ENCODE results near the gene PRKCD.

Gene PRKCD

DNA sequence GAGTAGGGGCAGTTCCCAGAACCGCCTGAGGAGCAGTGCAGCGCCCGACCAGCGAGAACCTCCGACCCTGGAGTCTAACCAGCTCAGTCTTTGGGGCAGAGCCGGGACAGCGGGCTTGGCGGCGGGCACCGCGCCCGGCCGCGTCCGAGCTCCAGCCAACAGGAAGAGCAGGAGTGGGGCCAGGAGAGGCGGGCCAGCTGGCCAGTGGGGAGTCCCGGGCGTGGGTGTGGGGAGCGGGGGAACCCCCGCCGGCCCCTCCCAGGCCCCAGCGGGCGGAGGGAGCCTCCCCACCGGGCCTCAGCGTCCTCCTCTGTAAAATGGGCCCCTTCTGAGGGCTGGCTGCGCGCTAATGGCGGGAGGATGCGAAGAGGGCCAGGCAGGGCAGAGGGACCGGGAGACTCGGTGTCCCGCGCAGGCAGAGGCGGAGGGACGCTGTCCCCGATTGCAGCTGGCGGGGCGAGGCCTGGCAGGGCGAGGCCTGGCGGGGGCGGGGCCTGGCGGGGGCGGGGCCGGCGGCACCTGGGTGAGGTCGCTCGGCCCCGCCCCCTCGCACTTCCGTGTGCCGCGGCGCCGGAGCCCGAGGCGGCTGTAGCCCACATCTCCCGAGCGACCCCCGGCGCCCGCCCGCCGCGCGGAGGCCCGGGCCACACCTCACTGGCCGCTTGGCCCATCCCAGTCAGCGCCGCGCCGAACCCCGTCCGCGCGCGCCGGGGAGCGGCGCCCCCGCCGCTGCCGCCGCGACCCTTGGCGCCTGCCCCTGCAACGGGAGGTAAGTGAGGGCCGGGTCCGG is at the start of gene PRKCD:
Gene PRKCD, plus strand, starts transcription at position 550 of the 790 bp plus-strand sequence. CDS start 17,214 bp downstream, outside the sequence.
- H3K4me3 ChIP-seq (ENCODE audit: low read length): peak within 1 kb of the TSS; percentile 90
- DNase-seq (ENCODE audit: low read depth): peak; percentile 91
- TF ChIP-seq CTCF (conservative IDR thresholded peaks at IDR 0.05; ENCODE audit: low read length): peak; percentile 49

DNA sequence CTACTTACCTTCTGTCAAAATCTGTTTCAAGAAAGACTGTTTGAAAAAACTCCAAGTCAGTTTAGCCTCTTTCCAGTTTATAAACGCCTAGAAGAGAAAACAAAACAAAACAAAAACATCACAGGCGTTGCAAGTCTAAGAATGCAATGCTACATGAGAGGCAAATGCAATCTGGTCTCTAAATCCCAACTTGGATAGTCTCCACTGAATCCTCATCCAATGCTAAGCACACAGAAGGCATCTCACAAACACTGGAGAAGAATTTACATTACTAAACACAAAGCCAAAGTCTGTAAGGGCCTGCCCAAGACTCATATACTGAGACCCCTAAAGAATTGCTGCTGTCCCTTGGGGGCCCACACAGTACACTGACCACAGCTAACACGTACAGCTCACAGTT is 49.2 kb upstream of the PRKCD start:
- DNase-seq (ENCODE audit: low read depth): no peak
- no peak for TF ChIP-seq CTCF (conservative IDR thresholded peaks at IDR 0.05; ENCODE audit: low read length)
- H3K4me3 ChIP-seq (ENCODE audit: low read length): no peak overlapping the region

- 0 out of 2 replicates have a peak, but pooled peaks have one; percentile 0 for TF ChIP-seq CTCF (conservative IDR thresholded peaks at IDR 0.05; ENCODE audit: low read length)
- DNase-seq (ENCODE audit: low read depth): no peak
- H3K4me3 ChIP-seq (ENCODE audit: low read length): no peak overlapping the region
Measured at GRCh38 chr3:53113293-53114010, 47.6 kb upstream of the PRKCD start.

DNA sequence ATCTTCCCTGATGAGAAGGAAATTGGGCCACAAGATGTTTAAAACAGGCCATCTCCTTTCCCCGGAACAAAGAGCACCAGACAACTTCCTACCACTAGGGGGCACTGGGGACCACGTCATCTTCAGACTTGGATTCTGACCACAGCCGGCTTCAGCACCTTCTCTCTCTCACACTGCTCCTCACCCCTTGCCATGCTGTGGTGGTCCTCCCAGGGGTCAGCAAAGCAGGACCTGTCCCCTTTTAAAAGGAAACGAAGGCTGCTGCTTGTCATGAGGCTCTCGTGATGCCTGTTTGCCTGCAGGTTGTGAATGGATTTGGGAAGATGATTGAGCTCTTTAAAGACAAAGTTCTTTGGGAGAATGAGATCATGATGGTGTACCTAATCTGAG is 47.0 kb upstream of the PRKCD start:
- H3K4me3 ChIP-seq (ENCODE audit: low read length): no peak overlapping the region
- DNase-seq (ENCODE audit: low read depth): peak; percentile 73
- peak; percentile 96 for TF ChIP-seq CTCF (conservative IDR thresholded peaks at IDR 0.05; ENCODE audit: low read length)

- DNase-seq (ENCODE audit: low read depth): peak; percentile 42
- H3K4me3 ChIP-seq (ENCODE audit: low read length): no peak overlapping the region
- TF ChIP-seq CTCF (conservative IDR thresholded peaks at IDR 0.05; ENCODE audit: low read length): no peak
Measured at GRCh38 chr3:53114412-53115074, 46.5 kb upstream of the PRKCD start.

DNA sequence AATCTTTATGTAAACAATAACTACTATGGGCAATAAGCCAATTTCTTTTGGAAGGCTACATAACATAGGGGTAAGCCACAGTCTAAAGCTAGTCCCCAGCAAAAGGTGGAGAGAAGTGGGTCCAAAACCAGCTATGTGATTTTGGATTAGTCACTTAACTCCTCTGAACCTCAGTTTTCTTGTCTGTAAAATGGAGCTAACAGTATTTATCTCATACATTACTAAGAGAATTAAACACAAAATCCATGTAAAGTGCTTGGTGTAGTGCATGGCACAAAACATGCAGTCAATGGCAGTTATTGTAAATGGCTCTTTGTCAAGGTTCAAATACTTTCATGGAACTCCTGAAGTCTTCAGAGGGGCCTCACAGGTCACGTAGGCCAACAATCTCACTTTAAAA is 44.1 kb upstream of the PRKCD start:
- H3K4me3 ChIP-seq (ENCODE audit: low read length): no peak overlapping the region
- no peak for TF ChIP-seq CTCF (conservative IDR thresholded peaks at IDR 0.05; ENCODE audit: low read length)
- no peak for DNase-seq (ENCODE audit: low read depth)
